ENCODE results near the gene FKBP5.
"Not testable (repeated sequence)": the region's sequence is repeated elsewhere in the genome, so short reads cannot be mapped to it uniquely, and the experiment has no call there.

The FKBP5 gene

DNA sequence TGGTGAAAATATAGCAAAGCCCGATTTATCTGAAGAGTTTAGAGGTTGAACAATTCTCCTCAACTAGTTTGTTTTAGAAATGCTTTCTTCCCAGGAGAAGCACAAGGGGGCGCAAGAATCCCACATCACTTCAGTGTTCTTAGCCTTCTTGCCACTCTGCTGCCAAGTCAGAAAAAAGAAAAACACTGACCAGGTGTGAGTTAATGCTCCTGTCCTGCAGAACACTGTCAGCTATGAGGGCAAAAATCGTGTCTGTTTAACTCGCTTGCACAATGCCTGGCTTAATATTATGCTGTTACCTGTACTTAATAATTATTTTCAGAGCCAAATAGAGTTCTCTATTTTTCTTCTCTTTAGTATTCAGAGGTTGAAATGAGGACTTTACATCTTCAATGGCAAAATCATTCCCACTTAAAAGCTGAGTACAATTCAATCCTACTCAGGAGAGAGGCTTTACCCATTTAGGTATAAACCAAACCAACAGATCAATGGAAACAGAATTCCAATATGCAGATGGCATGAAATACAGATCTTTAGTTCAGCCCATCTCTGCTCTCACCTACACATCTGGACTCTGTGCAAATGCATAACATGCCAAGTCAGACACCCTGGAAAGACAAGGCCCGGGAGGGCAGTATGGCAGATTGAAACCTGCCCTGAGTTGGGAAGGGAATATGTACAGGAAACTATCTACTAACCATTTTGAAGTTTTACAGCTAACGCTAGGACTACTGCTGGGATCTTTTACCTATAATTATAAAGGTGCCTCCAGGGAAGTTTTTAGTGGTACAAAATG is 104.6 kb downstream of the FKBP5 start:
- peak; percentile 92 for DNase-seq (ENCODE audit: low spot score)

DNA sequence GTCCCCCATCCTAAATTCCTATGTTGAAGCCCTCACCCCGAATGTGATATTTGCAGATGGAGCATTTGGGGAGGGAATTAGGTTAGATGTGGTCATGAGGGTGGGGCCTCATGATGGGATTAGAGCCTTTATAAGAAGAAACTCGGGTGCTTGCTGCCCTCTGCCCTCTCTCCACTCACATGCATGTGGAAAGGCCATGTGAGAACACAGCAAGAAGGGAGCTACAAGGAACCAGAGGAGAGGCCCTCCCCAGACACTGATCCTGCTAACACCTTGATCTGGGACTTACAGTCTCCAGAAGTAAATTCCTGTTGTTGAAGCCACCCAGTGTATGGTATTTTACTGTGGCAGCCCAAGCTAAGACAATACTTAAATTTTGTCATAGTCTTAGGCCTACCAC is 106.4 kb downstream of the FKBP5 start:
- DNase-seq (ENCODE audit: low spot score): no peak

- no peak for DNase-seq (ENCODE audit: low spot score)
Measured at GRCh38 chr6:35581633-35582032, 107.1 kb downstream of the FKBP5 start.

DNA sequence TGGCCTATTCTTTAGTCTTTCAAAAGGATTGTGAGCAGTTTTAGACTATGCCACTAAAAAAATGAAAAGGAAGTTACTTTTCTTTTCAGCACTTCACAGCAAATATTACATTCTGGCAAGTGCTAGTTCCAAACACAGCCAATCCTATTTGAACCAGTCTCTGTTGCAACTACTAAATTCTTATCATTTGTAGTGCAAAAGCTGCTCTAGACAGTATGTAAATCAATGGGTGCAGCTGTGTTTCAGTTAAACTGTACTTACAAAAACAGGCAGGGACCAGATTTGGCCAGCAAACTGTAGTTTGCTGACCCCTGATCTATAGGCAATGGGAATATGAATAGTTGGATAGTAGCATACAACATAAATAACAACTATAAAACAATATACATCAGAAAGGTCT is 107.9 kb downstream of the FKBP5 start:
- no peak for DNase-seq (ENCODE audit: low spot score)

- no peak for DNase-seq (ENCODE audit: low spot score)
Measured at GRCh38 chr6:35576682-35577081, 112.0 kb downstream of the FKBP5 start.

DNA sequence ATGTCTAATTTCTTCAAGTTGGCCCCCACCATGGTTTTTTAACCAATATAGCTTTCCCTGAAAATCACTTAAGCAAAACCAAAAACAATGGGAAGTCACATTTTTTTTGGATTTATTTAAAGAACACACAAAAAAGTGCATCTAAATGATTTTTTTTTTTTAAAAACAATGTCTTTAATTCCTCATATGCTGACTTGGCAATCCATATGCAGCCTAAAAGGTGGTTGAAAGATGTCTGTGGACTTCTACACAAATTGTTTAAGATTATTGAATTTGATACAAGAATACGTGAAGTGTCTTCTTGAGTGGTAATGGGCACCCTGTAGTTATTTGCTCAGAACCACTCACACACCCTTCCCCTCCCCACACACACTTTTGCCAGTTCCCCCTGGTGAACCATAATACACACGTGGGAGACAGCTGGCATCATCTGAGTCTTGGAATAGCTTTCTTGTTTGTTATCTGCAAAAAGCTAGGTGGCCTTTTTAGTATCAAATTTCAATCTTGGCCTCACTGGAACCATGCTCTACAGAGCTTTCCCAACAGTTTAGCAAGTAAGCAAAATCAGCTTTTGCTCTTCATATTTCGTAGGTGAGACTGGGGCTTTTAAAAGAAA is 115.1 kb downstream of the FKBP5 start:
- no peak for DNase-seq (ENCODE audit: low spot score)

DNA sequence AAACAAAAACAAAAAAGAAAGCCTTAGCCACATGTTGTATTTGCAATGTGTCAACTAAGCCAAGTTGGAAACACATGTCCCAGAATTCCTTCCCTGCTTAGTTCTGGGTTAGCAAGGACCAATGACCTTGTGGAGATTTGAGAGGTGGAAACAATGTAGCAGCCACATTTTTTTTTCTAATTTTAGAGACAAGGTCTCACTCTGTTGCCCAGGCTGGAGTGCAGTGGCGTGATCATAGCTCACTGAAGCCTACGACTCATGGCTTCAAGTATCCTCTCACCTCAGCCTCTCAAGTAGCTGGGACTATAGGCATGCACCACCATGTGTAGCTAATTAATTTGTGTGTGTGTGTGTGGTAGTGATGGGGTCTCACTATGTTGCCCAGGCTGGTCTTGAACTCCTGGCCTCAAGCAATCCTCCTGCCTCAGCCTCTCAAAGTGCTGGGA is 117.8 kb downstream of the FKBP5 start:
- DNase-seq (ENCODE audit: low spot score): not testable (repeated sequence)

GRCh38 chr6:35569011-35569461 is 119.7 kb downstream of the FKBP5 start:
- DNase-seq (ENCODE audit: low spot score): peak; percentile 25

- DNase-seq (ENCODE audit: low spot score): no peak
Measured at GRCh38 chr6:35566794-35567193, 121.9 kb downstream of the FKBP5 start.

GRCh38 chr6:35564733-35565132 is 124.0 kb downstream of the FKBP5 start:
- no peak for DNase-seq (ENCODE audit: low spot score)

DNA sequence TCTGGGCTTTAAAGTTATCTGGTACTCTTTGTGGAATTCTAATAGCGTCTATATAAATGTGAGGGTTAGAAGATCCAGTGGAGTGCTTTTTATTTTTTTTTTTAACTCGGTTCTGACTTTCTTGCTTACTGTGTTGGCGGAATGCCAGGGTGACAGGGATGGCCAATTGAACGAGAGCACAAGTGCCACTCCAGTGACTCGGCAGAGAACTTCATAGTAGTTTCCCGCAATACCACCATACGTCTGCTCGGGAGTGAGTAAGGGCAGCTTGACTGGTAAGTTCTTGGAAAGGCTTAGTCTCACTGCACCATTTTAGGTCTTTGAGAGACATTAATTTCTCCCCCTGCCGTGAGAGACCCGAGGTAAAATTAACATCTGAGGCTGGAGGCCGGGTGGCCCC is 126.7 kb downstream of the FKBP5 start:
- DNase-seq (ENCODE audit: low spot score): no peak

DNA sequence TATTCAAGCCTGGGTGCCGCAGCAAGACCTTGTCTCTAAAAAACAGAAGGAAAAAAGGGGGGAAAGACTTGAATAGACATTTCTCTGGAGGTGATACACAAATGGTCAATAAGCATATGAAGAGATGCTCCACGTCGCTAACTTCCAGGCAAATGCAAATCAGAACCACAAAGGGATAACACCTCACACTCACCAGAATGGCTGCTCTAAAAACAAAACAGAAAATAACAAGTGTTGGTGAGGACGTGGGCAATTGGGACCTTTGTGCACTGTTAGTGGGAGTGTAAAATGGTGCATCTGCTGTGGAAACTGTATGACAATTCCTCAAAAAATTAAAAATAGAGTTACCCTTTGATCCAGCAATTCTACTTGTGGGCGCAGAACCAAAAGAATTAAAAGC is 127.6 kb downstream of the FKBP5 start:
- no peak for DNase-seq (ENCODE audit: low spot score)

DNA sequence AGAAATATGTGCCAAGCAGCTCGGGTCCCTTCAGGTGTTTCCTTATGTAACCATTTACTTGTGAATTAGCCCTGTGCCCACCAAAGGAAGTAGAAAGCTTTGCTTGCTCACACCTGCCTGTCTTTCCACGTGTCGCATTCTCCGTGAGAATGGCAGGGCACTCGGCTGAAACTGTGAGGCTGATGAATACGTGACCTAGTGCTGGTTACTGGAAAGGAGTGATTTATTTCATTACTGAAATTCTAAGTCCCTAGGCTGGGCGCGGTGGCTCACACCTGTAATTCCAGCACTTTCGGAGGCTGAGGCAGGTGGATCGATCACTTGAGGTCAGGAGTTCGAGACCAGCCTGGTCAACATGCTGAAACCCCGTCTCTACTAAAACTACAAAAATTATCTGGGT is 130.1 kb downstream of the FKBP5 start:
- no peak for DNase-seq (ENCODE audit: low spot score)

- DNase-seq (ENCODE audit: low spot score): no peak
Measured at GRCh38 chr6:35557239-35557638, 131.5 kb downstream of the FKBP5 start.

GRCh38 chr6:35554811-35555210 is 133.9 kb downstream of the FKBP5 start:
- no peak for DNase-seq (ENCODE audit: low spot score)

DNA sequence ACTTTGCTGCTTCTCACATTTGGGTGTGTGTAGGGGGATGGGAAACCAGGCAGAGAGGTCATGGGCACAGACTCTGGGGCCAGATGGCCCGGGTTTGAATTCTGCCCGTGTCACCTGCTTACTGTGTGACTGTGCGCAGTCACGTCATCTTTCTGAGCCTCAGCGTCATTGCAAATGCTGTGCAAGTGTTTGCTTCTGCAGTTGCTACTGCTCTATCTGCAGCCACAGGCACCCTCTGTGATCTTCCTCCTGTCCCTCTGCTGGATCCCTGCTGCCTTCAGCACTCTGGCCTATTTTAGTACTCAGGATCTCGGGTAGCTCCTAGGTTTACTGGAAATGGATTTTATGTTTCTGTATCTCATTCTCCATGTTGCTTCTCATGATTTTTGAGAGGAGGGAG is 135.4 kb downstream of the FKBP5 start:
- DNase-seq (ENCODE audit: low spot score): no peak

DNA sequence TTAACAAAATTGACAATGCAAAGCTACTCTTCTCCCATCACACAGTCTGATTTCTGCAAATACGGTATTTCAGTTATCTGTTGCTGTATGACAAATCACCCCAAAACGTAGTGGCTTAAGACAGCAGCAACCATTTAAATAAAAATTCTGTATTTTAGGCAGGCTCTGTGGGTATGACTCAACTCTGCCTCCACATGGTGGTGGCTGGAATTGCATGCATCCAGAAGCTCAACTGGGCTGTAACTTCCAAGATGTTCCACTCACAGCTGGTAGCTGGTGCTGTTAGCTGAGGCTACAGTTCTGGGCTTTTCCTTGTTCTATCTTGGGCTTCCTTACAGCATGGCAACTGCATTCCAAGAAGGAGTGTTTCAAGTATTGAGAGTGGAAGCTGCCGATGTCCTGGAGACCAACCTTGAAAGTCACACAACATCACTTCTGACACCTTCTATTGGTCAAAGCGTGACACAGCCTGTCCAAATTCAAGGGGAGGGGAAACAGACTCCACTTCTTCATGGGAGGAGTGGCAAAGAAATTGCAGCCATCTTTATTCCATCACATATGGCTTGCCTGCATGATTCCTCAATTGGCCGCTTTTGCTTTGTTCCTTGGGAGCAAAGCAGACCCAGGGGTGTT is 136.3 kb downstream of the FKBP5 start:
- peak; percentile 16 for DNase-seq (ENCODE audit: low spot score)

DNA sequence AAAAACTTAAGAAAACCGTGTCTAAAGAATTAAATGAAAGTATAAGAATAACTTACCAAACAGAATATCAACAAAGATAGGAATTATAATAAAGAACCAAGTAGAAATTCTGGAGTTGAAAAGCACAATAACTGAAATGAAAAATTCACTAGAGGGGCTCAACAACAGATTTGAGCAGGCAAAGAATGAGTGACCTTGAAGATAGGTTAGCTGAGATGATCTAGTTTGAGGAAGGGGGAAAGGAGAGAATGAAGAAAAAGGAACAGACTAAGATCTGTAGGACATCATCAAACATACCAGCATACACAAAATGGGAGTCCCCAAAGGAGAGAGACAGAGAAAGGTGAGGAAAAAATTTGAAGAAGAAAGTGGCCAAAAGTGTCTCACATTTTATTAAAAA is 138.3 kb downstream of the FKBP5 start:
- no peak for DNase-seq (ENCODE audit: low spot score)

DNA sequence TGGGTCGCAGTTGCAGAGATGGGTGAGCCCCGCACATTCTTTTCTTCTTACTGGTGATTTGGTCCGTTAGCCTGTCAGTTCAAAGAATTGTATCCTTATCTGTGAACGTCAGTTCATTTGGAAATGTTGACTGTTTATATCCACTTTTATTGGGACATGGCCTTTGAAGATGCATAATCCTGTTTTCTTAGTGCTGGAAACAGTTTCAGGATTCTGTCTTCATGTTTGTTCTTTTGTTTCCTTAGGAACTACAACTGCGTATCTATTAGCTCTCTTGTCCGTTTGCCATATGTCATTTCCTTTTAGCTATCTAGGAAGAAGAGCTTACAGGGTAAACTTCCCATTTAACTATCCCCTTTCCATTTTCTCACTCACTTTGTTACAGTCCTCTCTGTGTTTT is 141.0 kb downstream of the FKBP5 start:
- no peak for DNase-seq (ENCODE audit: low spot score)

- DNase-seq (ENCODE audit: low spot score): no peak
Measured at GRCh38 chr6:35544769-35545361, 143.8 kb downstream of the FKBP5 start.

DNA sequence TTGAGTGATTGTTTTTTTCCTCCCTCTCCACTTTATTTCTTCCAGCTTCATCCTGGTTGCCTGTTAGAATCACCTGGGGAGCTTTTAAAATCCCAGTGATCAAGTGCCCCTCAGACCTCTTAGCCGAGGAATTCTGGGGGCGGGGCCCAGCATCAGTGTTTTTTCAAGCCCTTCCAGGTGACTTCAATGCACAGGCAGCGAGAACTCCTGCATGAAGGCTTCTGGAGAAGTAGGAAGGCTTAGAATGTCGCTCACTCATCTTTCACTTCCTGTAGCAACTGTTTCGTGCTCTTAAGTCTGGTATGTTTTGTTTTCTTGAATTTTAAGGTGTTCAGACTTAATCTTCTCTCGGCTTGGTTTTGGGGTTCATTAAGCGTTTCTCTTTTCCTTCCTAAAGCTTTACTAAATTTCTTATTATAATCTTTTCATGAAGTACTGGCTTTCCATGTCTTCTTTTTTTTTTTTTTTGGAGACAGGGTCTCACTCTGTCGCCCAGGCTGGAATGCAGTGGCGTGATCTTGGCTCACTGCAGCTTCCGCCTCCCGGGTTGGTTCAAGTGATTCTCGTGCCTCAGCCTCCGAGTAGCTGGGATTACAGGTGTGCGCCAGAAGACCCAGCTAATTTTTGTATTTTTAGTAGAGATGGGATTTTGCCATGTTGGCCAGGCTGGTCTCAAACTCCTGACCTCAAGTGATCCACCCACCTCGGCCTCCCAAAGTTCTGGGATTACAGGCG is 145.1 kb downstream of the FKBP5 start:
- no peak for DNase-seq (ENCODE audit: low spot score)

GRCh38 chr6:35541836-35542235 is 146.9 kb downstream of the FKBP5 start:
- DNase-seq (ENCODE audit: low spot score): no peak

Data from cerebellar cortex (tissue), 1 donor.